ENCODE results near the gene RRP1. TPM values are rescaled to one million over a fixed set of nuclear protein-coding genes. Genes with fewer than 3 reads are reported as not detected.
A peak's percentile ranks its signal among the peaks of the same experiment; 100 is the strongest.

Gene RRP1, protein sequence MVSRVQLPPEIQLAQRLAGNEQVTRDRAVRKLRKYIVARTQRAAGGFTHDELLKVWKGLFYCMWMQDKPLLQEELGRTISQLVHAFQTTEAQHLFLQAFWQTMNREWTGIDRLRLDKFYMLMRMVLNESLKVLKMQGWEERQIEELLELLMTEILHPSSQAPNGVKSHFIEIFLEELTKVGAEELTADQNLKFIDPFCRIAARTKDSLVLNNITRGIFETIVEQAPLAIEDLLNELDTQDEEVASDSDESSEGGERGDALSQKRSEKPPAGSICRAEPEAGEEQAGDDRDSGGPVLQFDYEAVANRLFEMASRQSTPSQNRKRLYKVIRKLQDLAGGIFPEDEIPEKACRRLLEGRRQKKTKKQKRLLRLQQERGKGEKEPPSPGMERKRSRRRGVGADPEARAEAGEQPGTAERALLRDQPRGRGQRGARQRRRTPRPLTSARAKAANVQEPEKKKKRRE
- 94.4 and 99.4 TPM in 2 replicates for total RNA-seq

DNA sequence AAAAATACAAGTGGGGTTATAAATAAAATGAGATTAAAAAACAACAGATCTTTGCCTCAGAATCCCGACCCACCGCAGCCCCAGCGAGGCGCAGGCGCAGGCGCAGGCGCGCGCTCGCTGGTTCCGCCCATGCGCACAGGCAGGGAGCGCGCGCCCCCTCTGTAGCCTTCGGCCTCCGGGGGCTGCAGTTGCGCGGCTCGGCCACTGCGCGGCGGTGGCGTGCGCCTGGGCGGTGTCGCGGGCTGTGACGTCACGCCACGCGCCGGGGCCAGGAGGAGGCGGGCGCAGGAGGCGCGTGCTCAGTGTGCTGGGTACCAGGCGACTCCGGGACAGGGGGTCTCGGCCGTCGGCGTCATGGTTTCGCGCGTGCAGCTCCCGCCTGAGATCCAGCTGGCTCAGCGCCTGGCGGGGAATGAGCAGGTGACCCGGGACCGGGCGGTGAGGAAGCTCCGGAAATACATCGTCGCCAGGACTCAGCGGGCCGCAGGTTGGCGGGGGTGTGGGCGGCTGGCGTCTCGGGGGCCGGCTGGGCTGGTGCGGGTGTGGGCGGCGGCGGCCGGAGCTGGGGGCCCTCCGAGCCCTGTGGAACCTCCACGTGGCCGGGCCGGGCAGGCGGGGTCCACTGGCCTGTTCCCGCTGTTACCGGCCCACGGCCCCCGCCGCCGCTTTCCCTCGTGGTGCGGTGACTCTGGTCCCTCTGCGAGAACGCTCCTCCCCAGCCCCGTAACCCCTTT, at the start of gene RRP1:
Gene RRP1 (plus strand): TSS at position 302 of the 734 bp plus-strand sequence. CDS start 53 bp downstream, at position 355.
- peak within 1 kb of the TSS; percentile 90 for H3K27ac Mint-ChIP-seq
- H3K4me3 Mint-ChIP-seq, result peak within 1 kb of the TSS; percentile 93
- intact Hi-C loops (cut with micrococcal nuclease), result loop anchor here (1.0 to 10.0 kb wide), 3 partner anchors 13 to 223 kb away; partner anchors contain the start of genes CSTB and TRAPPC10
- H3K27me3 Mint-ChIP-seq, result no peaks in the 10 kb centered on the region
- DNase-seq, result peak; percentile 99
- H3K4me1 Mint-ChIP-seq, result peaks cover 20% of the 10 kb centered on the region
- peaks cover 40% of the 10 kb centered on the region for H3K36me3 Mint-ChIP-seq (ENCODE audit: low read depth)
- no peaks in the 10 kb centered on the region for H3K9me3 Mint-ChIP-seq

DNA sequence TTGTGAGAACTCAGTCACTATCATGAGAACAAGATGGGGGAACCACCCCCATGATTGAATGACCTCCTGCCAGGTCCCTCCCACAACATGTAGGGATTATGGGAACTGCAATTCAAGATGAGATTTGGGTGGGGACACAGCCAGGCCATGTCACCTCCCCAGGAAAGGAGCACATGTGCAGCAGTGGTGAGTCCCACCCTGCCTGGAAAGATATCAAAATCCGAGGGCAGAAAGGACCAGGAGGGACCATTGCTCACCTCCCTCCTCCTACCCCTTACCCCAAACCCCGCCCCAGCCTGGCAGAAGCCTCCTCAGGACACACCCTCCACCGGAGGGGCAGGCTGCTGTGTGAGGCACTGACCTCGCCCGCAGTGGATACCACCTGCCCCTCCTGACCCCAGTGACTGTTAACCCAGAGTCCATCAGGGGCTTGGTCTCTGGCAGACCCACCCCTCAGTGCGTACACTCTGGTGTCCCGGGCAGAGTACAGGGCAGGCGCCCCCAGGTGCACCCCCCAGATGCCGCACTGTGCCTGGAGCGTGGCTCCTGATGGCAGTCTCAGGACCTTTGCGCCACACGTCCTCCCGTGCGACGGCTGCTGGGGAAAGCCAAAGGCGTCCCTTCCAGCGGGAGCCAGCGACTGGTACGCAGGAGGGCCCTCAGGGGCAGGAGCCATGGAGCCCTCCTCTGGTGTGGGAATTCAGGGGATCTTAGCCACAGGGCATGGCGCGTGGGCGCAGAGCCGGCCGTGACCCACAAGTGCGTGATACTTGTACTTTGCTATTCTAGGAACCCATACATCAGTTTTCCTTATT, 49.5 kb upstream of the RRP1 start:
- Mint-ChIP-seq H3K9me3 (no peaks in the 10 kb centered on the region), H3K36me3 (ENCODE audit: low read depth) (peaks cover 20% of the 10 kb centered on the region), H3K4me1 (peaks cover 12% of the 10 kb centered on the region), H3K4me3 (no peak overlapping the region), H3K27me3 (no peaks in the 10 kb centered on the region), H3K27ac (no peak overlapping the region)
- DNase-seq, result no peak
- intact Hi-C loops (cut with micrococcal nuclease), result no loop called here

DNA sequence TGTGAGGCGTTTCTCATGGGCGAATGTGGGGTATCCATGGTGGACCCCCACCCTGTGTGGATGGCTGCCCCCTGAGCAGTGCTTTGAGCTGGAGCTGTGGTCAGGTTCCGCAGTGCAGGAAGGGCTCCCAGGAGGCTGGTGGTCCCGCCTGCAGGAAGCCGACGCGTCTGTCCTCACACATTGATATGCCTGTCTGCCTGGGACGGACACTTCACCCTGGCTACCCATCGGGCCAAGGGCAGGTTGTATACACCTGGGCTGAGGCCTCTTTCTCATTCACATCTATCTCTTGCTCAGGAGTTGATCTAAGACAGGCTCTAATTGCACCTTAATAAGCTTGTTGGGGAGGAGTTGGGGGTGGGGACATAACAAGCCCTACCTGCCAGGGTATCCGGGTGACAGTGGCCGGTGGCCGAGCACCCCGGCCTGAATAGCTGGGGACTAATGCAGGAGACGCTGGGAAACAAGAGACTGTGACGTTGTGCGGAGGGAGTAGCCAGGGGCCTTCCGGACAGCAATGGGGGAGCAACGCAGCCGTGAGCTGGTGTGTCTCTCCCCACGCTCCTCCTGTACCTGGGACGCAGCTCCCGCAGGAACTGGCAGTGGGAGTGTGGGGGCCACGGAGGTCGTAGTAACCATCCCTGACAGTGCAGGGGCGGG, 48.8 kb upstream of the RRP1 start:
- peaks cover 23% of the 10 kb centered on the region for H3K36me3 Mint-ChIP-seq (ENCODE audit: low read depth)
- peak overlapping the region; percentile 37 for H3K27ac Mint-ChIP-seq
- no peak for DNase-seq
- no peak overlapping the region for H3K4me3 Mint-ChIP-seq
- intact Hi-C loops (cut with micrococcal nuclease), result no loop called here
- no peaks in the 10 kb centered on the region for H3K9me3 Mint-ChIP-seq
- H3K27me3 Mint-ChIP-seq, result no peaks in the 10 kb centered on the region
- peaks cover 11% of the 10 kb centered on the region for H3K4me1 Mint-ChIP-seq

DNA sequence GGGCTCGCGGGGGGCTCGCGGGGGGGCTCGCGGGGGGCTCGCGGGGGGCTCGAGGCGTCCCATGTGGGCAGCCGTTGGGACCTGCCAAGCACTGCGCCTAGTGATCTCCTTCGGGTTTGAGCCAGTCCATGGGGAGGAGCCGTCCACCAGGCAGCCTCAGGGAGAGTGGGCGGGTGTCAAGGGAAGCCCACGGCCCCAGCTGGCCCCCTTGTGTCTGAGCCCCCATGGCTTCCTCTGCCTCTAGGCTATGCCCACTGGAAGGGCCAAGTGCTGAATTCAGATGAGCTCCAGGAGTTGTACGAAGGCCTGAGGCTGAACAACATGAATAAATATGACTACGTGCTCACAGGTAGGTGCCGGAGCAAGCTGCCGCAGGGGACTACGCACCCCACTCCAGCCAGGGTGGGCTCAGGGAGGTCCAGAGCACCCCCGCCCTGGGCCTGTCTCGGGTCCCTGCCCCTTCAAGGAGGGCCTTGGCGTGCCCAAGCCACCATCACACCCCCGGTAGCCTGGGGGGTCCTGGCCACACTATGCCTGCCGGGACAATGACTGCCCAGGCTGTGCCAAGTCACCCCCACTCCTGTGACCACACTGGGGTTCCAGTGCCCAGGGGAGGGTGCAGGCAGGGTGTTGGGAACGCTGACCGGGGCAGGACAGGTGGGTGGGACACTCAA, 47.8 kb upstream of the RRP1 start:
- H3K4me3 Mint-ChIP-seq, result no peak overlapping the region
- intact Hi-C loops (cut with micrococcal nuclease), result no loop called here
- peaks cover 21% of the 10 kb centered on the region for H3K36me3 Mint-ChIP-seq (ENCODE audit: low read depth)
- no peak for DNase-seq
- no peaks in the 10 kb centered on the region for H3K27me3 Mint-ChIP-seq
- no peak overlapping the region for H3K27ac Mint-ChIP-seq
- H3K4me1 Mint-ChIP-seq, result peaks cover 6% of the 10 kb centered on the region
- H3K9me3 Mint-ChIP-seq, result no peaks in the 10 kb centered on the region

DNA sequence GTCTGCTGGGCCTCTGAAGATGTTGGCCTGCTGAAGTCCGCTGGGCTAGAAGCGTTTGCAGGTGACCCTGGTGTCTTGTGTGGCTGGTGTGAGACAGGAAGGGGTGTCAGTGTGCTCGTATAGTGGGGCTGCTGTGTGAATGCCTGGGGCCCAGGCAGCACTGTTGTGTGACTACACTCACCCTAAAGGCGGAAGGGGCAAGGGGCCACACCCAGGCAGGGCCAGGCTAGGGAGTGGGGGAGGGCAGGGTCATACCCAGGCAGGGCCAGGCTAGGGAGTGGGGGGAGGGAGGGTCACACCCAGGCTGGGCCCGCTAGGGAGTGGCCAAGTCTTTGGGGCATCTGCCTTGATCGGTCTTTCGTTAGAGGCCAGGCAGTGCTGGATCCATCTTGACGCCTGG, 45.4 kb upstream of the RRP1 start:
- Mint-ChIP-seq H3K4me3 (no peak overlapping the region), H3K27ac (peak overlapping the region; percentile 48), H3K9me3 (no peaks in the 10 kb centered on the region), H3K27me3 (no peaks in the 10 kb centered on the region), H3K4me1 (peaks cover 6% of the 10 kb centered on the region), H3K36me3 (ENCODE audit: low read depth) (peaks cover 25% of the 10 kb centered on the region)
- intact Hi-C loops (cut with micrococcal nuclease), result no loop called here
- no peak for DNase-seq

DNA sequence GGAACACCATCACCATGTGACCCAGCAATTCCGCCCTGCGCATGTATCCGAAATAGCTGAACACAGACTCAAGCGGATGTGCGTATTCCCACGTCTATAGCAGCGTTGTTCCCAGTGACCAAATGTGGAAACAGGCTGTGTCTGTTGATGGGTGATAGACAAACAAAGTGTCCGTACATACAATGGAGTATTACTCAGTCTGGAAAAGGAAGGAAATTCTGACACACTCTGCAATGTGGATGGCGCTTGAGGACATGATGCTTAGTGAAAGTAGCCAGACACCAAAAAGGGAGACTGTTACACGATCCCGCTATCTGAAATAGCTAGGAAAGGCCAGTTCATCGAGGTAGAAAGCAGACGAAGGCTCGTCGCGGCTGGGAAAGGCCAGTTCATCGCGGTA, 44.7 kb upstream of the RRP1 start:
- no peak for DNase-seq
- Mint-ChIP-seq H3K27ac (no peak overlapping the region), H3K4me3 (no peak overlapping the region), H3K4me1 (peaks cover 5% of the 10 kb centered on the region), H3K9me3 (no peaks in the 10 kb centered on the region), H3K27me3 (no peaks in the 10 kb centered on the region), H3K36me3 (ENCODE audit: low read depth) (peaks cover 28% of the 10 kb centered on the region)
- intact Hi-C loops (cut with micrococcal nuclease), result no loop called here

DNA sequence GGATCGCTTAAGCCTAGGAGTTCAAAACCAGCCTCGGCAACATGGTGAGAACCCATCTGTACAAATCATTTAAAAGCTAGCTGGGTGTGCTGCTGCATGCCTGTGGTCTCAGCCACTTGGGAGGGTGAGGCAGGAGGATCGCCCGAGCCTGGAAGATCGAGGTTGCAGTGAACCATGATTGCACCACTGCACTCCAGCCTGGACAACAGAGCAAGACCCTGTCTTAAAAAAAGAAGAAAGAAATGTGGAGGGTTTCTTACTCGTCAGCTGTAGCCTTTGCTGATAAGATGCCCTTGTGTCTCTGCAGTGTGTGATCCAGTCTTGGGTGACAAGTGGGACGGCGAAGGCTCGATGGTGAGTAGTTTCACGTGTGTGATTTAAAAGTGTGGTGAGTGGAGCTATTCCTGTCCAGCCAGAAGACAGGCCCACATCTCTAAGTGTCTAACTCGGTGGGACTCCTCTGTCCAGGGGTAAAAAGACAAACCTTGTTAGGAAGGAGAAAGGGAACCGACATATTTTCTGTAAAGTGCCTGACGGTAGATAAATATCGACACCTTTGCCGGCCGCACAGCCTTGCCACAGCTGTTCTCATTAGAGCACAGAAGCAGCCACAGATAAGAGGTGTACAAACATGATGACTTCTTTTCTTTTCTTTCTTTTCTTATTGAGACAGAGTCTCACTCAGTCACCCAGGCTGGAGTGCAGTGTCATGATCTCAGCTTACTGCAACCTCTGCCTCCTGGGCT, 43.4 kb upstream of the RRP1 start:
- Mint-ChIP-seq H3K27ac (no peak overlapping the region), H3K4me1 (peaks cover 2% of the 10 kb centered on the region), H3K9me3 (no peaks in the 10 kb centered on the region), H3K27me3 (no peaks in the 10 kb centered on the region), H3K4me3 (no peak overlapping the region), H3K36me3 (ENCODE audit: low read depth) (peaks cover 33% of the 10 kb centered on the region)
- intact Hi-C loops (cut with micrococcal nuclease), result no loop called here
- DNase-seq, result no peak

DNA sequence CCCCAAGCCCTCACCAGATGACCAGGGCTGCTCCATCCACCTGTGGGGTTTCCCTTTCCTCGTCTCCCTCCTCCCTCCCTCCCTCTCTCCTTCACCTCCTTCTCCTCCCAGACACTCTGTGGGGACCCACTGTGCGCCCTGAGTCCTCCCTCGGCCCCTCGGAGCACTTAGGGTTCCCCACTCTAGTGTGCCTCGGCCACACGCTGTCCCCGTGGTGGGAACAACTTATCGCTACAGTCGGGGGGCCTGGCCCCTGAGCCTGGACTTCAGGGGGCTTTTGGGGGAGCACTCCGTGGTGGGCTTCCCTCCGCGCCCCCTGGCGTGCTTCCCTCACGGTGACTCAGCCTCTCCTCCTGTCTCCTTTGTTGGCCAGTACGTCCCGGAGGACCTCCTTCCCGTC, 40.8 kb upstream of the RRP1 start:
- intact Hi-C loops (cut with micrococcal nuclease), result no loop called here

DNA sequence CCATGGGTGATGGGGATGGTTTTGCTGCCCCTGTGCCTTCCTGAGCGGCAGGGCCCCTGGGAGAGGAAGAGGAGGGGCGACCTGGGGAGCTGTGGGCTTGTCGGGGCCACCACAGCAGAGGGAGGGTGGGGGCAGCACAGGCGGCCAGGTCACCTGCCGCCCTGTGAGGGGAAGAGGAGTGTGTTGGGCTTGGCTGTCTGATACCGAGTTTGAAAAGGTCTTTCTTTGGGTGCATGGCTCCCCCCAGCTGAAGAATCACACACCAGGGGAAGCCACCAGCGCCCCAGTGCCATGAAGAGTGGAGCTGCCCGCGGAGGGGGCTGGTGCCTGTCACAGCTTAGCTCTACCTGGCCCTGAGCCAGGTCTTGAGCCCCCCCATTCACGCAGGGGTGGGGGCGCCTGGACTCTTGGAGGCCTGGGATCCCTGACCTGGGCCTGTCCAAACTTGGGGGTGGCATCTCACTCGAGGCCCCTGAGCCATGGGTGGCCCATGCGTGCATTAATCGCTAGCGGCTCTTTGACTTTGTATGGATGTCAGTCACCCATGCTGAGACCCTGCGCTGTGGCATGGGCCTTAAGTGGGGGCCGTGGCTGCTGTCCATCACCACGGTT, 39.6 kb upstream of the RRP1 start:
- peaks cover 46% of the 10 kb centered on the region for H3K36me3 Mint-ChIP-seq (ENCODE audit: low read depth)

More for the DNA sequence above, 40.8 kb upstream of the RRP1 start:
- H3K36me3 Mint-ChIP-seq (ENCODE audit: low read depth), result peaks cover 43% of the 10 kb centered on the region
- peaks cover 2% of the 10 kb centered on the region for H3K4me1 Mint-ChIP-seq
- H3K9me3 Mint-ChIP-seq, result no peaks in the 10 kb centered on the region
- no peak overlapping the region for H3K27ac Mint-ChIP-seq
- no peak for DNase-seq
- no peaks in the 10 kb centered on the region for H3K27me3 Mint-ChIP-seq
- no peak overlapping the region for H3K4me3 Mint-ChIP-seq

DNA sequence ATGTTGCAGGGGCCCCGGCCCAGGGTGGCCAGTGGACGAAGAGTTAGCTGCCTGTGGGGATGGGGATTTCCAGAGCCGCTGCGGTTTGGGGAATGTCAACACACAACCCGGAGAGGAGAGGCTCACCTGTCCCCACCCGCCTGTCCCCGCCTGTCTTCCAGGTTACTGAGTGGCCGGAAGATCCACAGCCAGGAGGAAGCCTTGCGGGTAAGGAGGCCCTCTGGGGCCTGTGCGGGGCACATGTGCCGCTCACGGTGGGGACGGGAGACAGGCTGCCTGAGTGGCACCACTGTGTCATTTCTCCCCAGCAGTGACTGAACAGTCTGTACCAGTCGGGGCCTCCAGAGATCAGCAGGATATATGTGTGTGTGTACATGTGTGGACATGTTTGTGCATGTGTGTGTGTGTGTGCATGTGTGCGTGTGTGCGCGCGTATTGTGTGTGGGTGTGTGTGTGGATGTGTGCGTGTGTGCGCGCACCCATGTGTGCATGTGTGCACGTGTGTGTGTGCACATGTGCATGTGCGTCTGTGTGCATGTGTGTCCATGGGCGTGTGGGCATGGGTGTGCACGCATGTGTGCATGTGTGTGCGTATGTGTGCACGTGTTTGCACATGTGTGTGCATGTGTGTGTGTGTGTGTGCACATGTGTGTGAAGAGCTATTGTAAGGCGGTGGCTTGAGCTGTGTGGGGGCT, 38.9 kb upstream of the RRP1 start:
- intact Hi-C loops (cut with micrococcal nuclease), result no loop called here
- H3K36me3 Mint-ChIP-seq (ENCODE audit: low read depth), result peaks cover 44% of the 10 kb centered on the region
- no peak overlapping the region for H3K27ac Mint-ChIP-seq
- H3K9me3 Mint-ChIP-seq, result no peaks in the 10 kb centered on the region
- H3K4me1 Mint-ChIP-seq, result no peaks in the 10 kb centered on the region
- no peak for DNase-seq
- no peaks in the 10 kb centered on the region for H3K27me3 Mint-ChIP-seq
- no peak overlapping the region for H3K4me3 Mint-ChIP-seq

More for the DNA sequence above, 39.6 kb upstream of the RRP1 start:
- Mint-ChIP-seq H3K27ac (no peak overlapping the region), H3K4me3 (no peak overlapping the region), H3K27me3 (no peaks in the 10 kb centered on the region), H3K9me3 (no peaks in the 10 kb centered on the region), H3K4me1 (peaks cover 2% of the 10 kb centered on the region)
- no peak for DNase-seq
- intact Hi-C loops (cut with micrococcal nuclease), result no loop called here

DNA sequence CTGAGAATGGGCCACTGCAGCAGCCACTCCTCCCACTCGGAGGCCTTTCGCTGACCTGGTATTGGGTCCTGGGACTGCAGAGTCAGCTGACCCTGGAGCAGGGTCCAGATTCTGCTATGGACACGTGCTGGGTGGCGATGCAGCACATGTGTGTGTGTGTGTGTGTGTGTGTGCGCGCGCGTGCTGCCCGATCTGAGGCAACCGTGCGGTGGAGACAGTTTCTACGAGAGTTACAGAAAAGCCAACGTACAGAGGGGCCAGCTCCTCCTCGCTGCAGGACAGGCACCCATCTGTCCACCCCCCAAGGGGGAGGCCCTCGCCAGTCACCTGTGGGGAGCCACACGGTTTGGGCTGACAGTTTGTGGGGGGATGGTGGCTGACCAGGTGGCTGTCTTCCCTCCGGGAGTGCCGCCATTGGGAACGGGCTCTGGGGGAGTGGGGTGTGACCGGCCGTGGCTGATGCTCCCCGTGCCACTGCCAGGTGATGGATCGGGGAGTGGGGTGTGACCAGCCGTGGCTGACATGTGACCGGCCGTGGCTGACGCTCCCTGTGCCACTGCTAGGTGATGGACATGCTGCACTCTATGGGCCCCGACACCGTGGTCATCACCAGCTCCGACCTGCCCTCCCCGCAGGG, 37.3 kb upstream of the RRP1 start:
- H3K4me3 Mint-ChIP-seq, result no peak overlapping the region
- H3K36me3 Mint-ChIP-seq (ENCODE audit: low read depth), result peaks cover 46% of the 10 kb centered on the region
- no peaks in the 10 kb centered on the region for H3K9me3 Mint-ChIP-seq
- H3K4me1 Mint-ChIP-seq, result no peaks in the 10 kb centered on the region
- DNase-seq, result no peak
- intact Hi-C loops (cut with micrococcal nuclease), result no loop called here
- no peaks in the 10 kb centered on the region for H3K27me3 Mint-ChIP-seq
- H3K27ac Mint-ChIP-seq, result no peak overlapping the region

Data from activated CD4-positive, alpha-beta T cell treated with anti-CD3 and anti-CD28 coated beads, Interleukin-2, amount 10 ng/mL, durations not matched to agents 24 days and 14 days (primary cell).